NCI-H2029 treated with DMSO at 0.1 percent for 48 hours (cell line): Measurements from ENCODE around the gene RNF220.

Experiments used
- DNase-seq: peaks from one replicate; lab custom pipeline; 2025; lab: John Stamatoyannopoulos, UW

The RNF220 gene

GRCh38 chr1:44523593-44524591, 118.8 kb downstream of the RNF220 start:
- DNase-seq = no peak

- no peak for DNase-seq
Observed at GRCh38 chr1:44524655-44525500, 119.8 kb downstream of the RNF220 start.

GRCh38 chr1:44526295-44527073, 121.4 kb downstream of the RNF220 start:
- no peak for DNase-seq

GRCh38 chr1:44531785-44532566, 126.9 kb downstream of the RNF220 start:
- no peak for DNase-seq

- DNase-seq = no peak
Observed at GRCh38 chr1:44532567-44532944, 127.5 kb downstream of the RNF220 start.

GRCh38 chr1:44534771-44535170, 129.7 kb downstream of the RNF220 start:
- DNase-seq = no peak

GRCh38 chr1:44536357-44537209, 131.5 kb downstream of the RNF220 start:
- DNase-seq = no peak

GRCh38 chr1:44537538-44537937, 132.5 kb downstream of the RNF220 start:
- DNase-seq = no peak

GRCh38 chr1:44537956-44538355, 132.9 kb downstream of the RNF220 start:
- DNase-seq = no peak

GRCh38 chr1:44539991-44540730, 135.1 kb downstream of the RNF220 start:
- DNase-seq = no peak

GRCh38 chr1:44542420-44543063, 137.5 kb downstream of the RNF220 start:
- no peak for DNase-seq

GRCh38 chr1:44543064-44543744, 138.1 kb downstream of the RNF220 start:
- no peak for DNase-seq

- no peak for DNase-seq
Observed at GRCh38 chr1:44543786-44544185, 138.7 kb downstream of the RNF220 start.

GRCh38 chr1:44544960-44545359, 139.9 kb downstream of the RNF220 start:
- DNase-seq = no peak

- DNase-seq = no peak
Observed at GRCh38 chr1:44545961-44546360, 140.9 kb downstream of the RNF220 start.

GRCh38 chr1:44546403-44547053, 141.5 kb downstream of the RNF220 start:
- DNase-seq = no peak

- DNase-seq = no peak
Observed at GRCh38 chr1:44547361-44547760, 142.3 kb downstream of the RNF220 start.

- no peak for DNase-seq
Observed at GRCh38 chr1:44547837-44548236, 142.8 kb downstream of the RNF220 start.
